Endodermal cell (in vitro differentiated cells): ENCODE results near the gene VPS35. TPM values are rescaled to one million over a fixed set of nuclear protein-coding genes. Genes with fewer than 3 reads are reported as not detected.

ENCODE experiments used
- DNase-seq: peaks from one replicate; pipeline ENCODE4 v3.0.0-alpha.2; 2017
- H3K27ac ChIP-seq: 2 replicates; pipeline ENCODE4 v1.5.1; 2013; ENCODE audit warnings: mild to moderate bottlenecking, low read depth, low read length, moderate library complexity
- H3K27me3 ChIP-seq: 2 replicates; pipeline ENCODE4 v1.6.1; 2013; ENCODE audit warnings: mild to moderate bottlenecking, low read length, moderate library complexity; ENCODE audit not compliant: insufficient read depth, control insufficient read depth, poor library complexity, severe bottlenecking
- H3K36me3 ChIP-seq: 2 replicates; pipeline ENCODE4 v1.7.0; 2013; ENCODE audit warnings: mild to moderate bottlenecking, low read length, moderate library complexity; ENCODE audit not compliant: control insufficient read depth, insufficient read depth
- H3K4me1 ChIP-seq: one replicate; pipeline ENCODE4 v1.7.0; 2013; ENCODE audit warnings: low read length; ENCODE audit not compliant: control insufficient read depth, insufficient read depth
- H3K4me3 ChIP-seq: 2 replicates; pipeline ENCODE4 v1.5.1; 2013; ENCODE audit warnings: mild to moderate bottlenecking, low read length, moderate library complexity
- H3K9ac ChIP-seq: 2 replicates; pipeline ENCODE4 v1.6.1; 2013; ENCODE audit warnings: mild to moderate bottlenecking, low read length, moderate library complexity; ENCODE audit not compliant: poor library complexity, severe bottlenecking; ENCODE audit errors: extremely low read depth
- H3K9me3 ChIP-seq: 2 replicates; pipeline ENCODE4 v1.6.1; 2013; ENCODE audit warnings: mild to moderate bottlenecking, low read length, moderate library complexity; ENCODE audit not compliant: control insufficient read depth
- H3K27ac Mint-ChIP-seq: 2 replicates; pipeline ENCODE4 v1.8.0; 2020; ENCODE audit warnings: mixed read lengths
- H3K27me3 Mint-ChIP-seq: 2 replicates; pipeline ENCODE4 v1.8.0; 2021; ENCODE audit warnings: mild to moderate bottlenecking, mixed read lengths; ENCODE audit not compliant: insufficient read depth
- H3K36me3 Mint-ChIP-seq: 2 replicates; pipeline ENCODE4 v1.8.0; 2020; ENCODE audit warnings: low read depth, mixed read lengths
- H3K4me1 Mint-ChIP-seq: 2 replicates; pipeline ENCODE4 v1.8.0; 2020; ENCODE audit warnings: mixed read lengths
- H3K4me3 Mint-ChIP-seq: 2 replicates; pipeline ENCODE4 v1.8.0; 2020; ENCODE audit warnings: mild to moderate bottlenecking, moderate library complexity, mixed read lengths
- H3K9me3 Mint-ChIP-seq: 2 replicates; pipeline ENCODE4 v1.8.0; 2020; ENCODE audit warnings: mild to moderate bottlenecking, mixed read lengths
- CTCF ChIP-seq: fragments of 200-600 bp; sonication (generic); conservative IDR thresholded peaks from 2 replicates; pipeline ENCODE4 v1.5.0; 2021; ENCODE audit warnings: antibody characterized with exemption, mild to moderate bottlenecking
- WGBS, 2 experiments: methylation state at CpG; one replicate each; pipeline versions ENCODE4 v1.1.5 to v1.1.7; 2013; ENCODE audit warnings: missing lambda C conversion rate in 2 of 2, mixed read lengths in 1 of 2; ENCODE audit not compliant: insufficient coverage in 1 of 2, insufficient read length in 1 of 2; 5-methylcytosine and 5-hydroxymethylcytosine counted together
- total RNA-seq, 2 donors: library from RNA; stranded (reverse); fragmentation: NEBNext Ultra II Directional in 1 of 2; extraction: Animal tissue kit (Norgen Biotek cat#: 25700) in 1 of 2; gene quantifications; 2 replicates in 1 of 2; 3 replicates in 1 of 2; pipeline ENCODE4 v1.2.1, GENCODE V29; 2021

Gene VPS35
- total RNA-seq, 2 donors from 2014 or later = 95.7 to 119 TPM

- Histone ChIP-seq H3K9ac (no peak overlapping the region), H3K4me3 (no peak overlapping the region), H3K36me3 (peaks cover 82% of the 10 kb centered on the region), H3K27ac (no peak overlapping the region), H3K4me1 (peaks cover 5% of the 10 kb centered on the region), H3K27me3 (no peaks in the 10 kb centered on the region), H3K9me3 (no peaks in the 10 kb centered on the region)
- H3K27me3 Mint-ChIP-seq = no peaks in the 10 kb centered on the region
- no peak for TF ChIP-seq CTCF
- peaks cover 74% of the 10 kb centered on the region for H3K36me3 Mint-ChIP-seq
- peaks cover 8% of the 10 kb centered on the region for H3K4me1 Mint-ChIP-seq
- 96 to 100% methylated on average over 1 to 3 of the region's 3 CpGs for WGBS, 2 experiments
- no peaks in the 10 kb centered on the region for H3K9me3 Mint-ChIP-seq
- no peak overlapping the region for H3K4me3 Mint-ChIP-seq
- no peak for DNase-seq
- H3K27ac Mint-ChIP-seq = no peak overlapping the region
Measured at GRCh38 chr16:46696957-46697356, 8.0 kb upstream of the VPS35 start.

GRCh38 chr16:46695937-46696336 lies 7.0 kb upstream of the VPS35 start:
- Histone ChIP-seq H3K27me3 (no peaks in the 10 kb centered on the region), H3K9ac (no peak overlapping the region), H3K4me3 (no peak overlapping the region), H3K27ac (no peak overlapping the region), H3K36me3 (peaks cover 89% of the 10 kb centered on the region), H3K9me3 (no peaks in the 10 kb centered on the region), H3K4me1 (peaks cover 10% of the 10 kb centered on the region)
- Mint-ChIP-seq H3K27ac (no peak overlapping the region), H3K9me3 (no peaks in the 10 kb centered on the region), H3K27me3 (no peaks in the 10 kb centered on the region), H3K4me3 (no peak overlapping the region), H3K4me1 (peaks cover 8% of the 10 kb centered on the region), H3K36me3 (peaks cover 79% of the 10 kb centered on the region)
- WGBS, 2 experiments = 89 to 92% methylated on average over 5 of the region's 5 CpGs
- no peak for TF ChIP-seq CTCF
- DNase-seq = no peak

DNA sequence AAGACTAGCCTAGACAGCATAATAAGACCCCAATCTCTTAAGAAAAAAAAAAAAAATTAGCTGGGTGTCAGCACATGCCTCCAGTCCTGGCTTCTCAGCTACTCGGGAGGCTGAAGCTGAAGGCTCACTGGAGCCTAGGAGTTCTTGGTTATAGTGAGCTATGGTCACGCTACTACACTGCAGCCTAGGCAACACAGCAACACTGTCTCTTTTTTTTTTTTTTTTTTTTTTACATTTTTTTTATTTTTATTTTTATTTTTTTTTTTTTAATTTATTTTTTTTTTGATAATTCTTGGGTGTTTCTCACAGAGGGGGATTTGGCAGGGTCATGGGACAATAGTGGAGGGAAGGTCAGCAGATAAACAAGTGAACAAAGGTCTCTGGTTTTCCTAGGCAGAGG lies 4.6 kb upstream of the VPS35 start:
- H3K27ac Mint-ChIP-seq = peak overlapping the region; percentile 14
- H3K9me3 Mint-ChIP-seq = no peaks in the 10 kb centered on the region
- H3K36me3 ChIP-seq = peaks cover 67% of the 10 kb centered on the region
- H3K9ac ChIP-seq = no peak overlapping the region
- peaks cover 10% of the 10 kb centered on the region for H3K4me1 ChIP-seq
- no peak overlapping the region for H3K4me3 Mint-ChIP-seq
- peaks cover 63% of the 10 kb centered on the region for H3K36me3 Mint-ChIP-seq
- peaks cover 8% of the 10 kb centered on the region for H3K4me1 Mint-ChIP-seq
- H3K27me3 Mint-ChIP-seq = no peaks in the 10 kb centered on the region
- WGBS, 2 experiments = 100% methylated on average over 1 of the region's 2 CpGs; no CpG with 5 or more reads in 1 of the 2 experiments
- H3K27me3 ChIP-seq = no peaks in the 10 kb centered on the region
- no peak overlapping the region for H3K27ac ChIP-seq
- no peak for DNase-seq
- no peak overlapping the region for H3K4me3 ChIP-seq
- no peaks in the 10 kb centered on the region for H3K9me3 ChIP-seq
- no peak for TF ChIP-seq CTCF
